Activated naive CD4-positive, alpha-beta T cell treated with anti-CD3 and anti-CD28 coated beads, Interleukin-2, amount 10 ng/mL, durations not matched to agents 7 days and 5 days (primary cell): ENCODE measurements around the gene ZBTB22.

Source experiments
- CTCF ChIA-PET: fragments of 350-600 bp; sonication (Branson Sonifier 250); formaldehyde crosslinking; loops from one replicate; lab custom pipeline; 2021; ENCODE audit warnings: antibody characterized with exemption; lab: Charles Lee
- DNase-seq: peaks from one replicate; pipeline ENCODE4 v3.0.0-alpha.2; 2020
- H3K27ac Mint-ChIP-seq: one replicate; pipeline ENCODE4 v1.8.0; 2021; ENCODE audit warnings: mild to moderate bottlenecking, moderate library complexity, mixed read lengths
- H3K27me3 Mint-ChIP-seq: one replicate; pipeline ENCODE4 v1.8.0; 2021; ENCODE audit warnings: mild to moderate bottlenecking, mixed read lengths
- H3K36me3 Mint-ChIP-seq: one replicate; pipeline ENCODE4 v1.8.0; 2021; ENCODE audit warnings: mixed read lengths
- H3K4me1 Mint-ChIP-seq: one replicate; pipeline ENCODE4 v1.8.0; 2021; ENCODE audit warnings: mixed read lengths
- H3K4me3 Mint-ChIP-seq: one replicate; pipeline ENCODE4 v1.8.0; 2021; ENCODE audit warnings: mild to moderate bottlenecking, moderate library complexity, mixed read lengths
- H3K9me3 Mint-ChIP-seq: one replicate; pipeline ENCODE4 v1.8.0; 2021; ENCODE audit warnings: mixed read lengths

Gene ZBTB22

DNA sequence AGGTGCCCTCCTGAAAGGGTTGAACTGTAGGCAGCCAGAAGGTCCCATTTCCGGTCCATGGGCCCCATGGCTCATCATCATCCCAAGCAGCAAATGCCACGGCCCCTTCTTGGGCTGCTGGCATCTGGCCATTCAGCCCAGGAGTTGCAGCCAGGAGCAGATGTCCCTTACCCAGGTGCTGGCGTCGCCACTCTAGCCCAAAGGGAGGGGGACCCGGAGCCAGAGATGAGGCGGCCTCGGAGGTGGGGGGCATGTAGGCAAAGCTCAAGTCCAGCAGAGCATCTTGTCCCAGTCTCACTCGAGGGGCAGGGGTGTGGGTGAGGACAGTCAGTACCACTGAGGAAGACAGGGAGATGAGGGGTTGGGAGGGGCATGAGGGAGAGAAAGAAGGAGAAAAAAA is 12.5 kb downstream of the ZBTB22 start:
- Mint-ChIP-seq H3K27ac (no peak overlapping the region), H3K4me1 (peaks cover 40% of the 10 kb centered on the region), H3K27me3 (no peaks in the 10 kb centered on the region)

DNA sequence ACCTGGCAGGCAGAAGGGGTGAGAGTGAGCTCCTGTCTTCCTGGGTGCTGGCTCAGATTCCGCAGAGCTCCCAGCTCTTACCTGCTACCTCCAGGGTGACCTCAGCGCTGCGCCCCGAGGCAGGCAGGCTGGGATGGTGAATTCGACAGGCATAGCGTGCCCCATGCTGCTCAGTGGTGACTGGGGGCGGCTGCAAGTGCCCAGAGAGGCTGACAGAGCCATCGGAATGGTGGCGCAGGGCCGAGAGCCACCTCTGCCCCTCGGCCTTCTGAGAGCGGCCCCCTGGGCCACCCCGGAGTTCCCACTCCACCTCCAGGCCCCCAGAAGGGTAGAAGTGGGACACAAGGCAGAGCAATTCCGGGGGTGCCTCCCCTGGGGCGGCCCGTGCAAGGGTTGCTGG is 13.3 kb downstream of the ZBTB22 start:
- Mint-ChIP-seq H3K9me3 (no peaks in the 10 kb centered on the region), H3K4me1 (peaks cover 45% of the 10 kb centered on the region), H3K27me3 (peaks cover 4% of the 10 kb centered on the region), H3K4me3 (no peak overlapping the region), H3K27ac (no peak overlapping the region), H3K36me3 (peaks cover 55% of the 10 kb centered on the region)
- CTCF ChIA-PET: no interaction called here
- DNase-seq: no peak

More for the DNA sequence above, 12.5 kb downstream of the ZBTB22 start:
- CTCF ChIA-PET: interaction anchor here (0.9 kb wide), 1 partner anchor 56 kb away, joined by 3 read pairs; no protein-coding TSS in a partner anchor
- Mint-ChIP-seq H3K4me3 (no peak overlapping the region), H3K36me3 (peaks cover 46% of the 10 kb centered on the region), H3K9me3 (no peaks in the 10 kb centered on the region)
- no peak for DNase-seq

DNA sequence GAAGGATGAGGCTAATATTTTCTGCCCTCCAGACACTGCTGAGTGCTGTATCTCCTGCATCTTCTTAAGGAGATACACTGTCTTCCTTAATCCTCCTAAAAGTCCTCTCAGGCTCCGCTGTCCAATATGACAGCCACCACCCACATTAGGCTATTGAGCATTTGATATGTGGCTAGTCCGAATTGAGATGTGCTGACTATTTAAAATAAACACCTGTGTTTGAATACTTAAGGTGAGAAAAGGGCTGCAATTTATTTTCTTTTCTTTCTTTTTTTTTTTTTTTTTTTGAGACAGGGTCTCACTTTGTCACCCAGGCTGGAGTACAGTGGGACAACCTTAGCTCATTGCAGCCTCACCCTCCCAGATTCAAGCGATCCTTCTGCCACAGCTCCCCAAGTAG is 15.7 kb downstream of the ZBTB22 start:
- Mint-ChIP-seq H3K36me3 (peaks cover 50% of the 10 kb centered on the region), H3K27me3 (peaks cover 11% of the 10 kb centered on the region), H3K27ac (peak overlapping the region; percentile 49), H3K4me3 (peak overlapping the region; percentile 35), H3K4me1 (peaks cover 42% of the 10 kb centered on the region), H3K9me3 (no peaks in the 10 kb centered on the region)
- CTCF ChIA-PET: interaction anchor here (0.9 to 3.3 kb wide), 3 partner anchors 10 to 16 kb away, joined by 6 to 32 read pairs (median 7); partner anchors contain the start of genes PFDN6, TAPBP, WDR46 and ZBTB22
- DNase-seq: no peak

DNA sequence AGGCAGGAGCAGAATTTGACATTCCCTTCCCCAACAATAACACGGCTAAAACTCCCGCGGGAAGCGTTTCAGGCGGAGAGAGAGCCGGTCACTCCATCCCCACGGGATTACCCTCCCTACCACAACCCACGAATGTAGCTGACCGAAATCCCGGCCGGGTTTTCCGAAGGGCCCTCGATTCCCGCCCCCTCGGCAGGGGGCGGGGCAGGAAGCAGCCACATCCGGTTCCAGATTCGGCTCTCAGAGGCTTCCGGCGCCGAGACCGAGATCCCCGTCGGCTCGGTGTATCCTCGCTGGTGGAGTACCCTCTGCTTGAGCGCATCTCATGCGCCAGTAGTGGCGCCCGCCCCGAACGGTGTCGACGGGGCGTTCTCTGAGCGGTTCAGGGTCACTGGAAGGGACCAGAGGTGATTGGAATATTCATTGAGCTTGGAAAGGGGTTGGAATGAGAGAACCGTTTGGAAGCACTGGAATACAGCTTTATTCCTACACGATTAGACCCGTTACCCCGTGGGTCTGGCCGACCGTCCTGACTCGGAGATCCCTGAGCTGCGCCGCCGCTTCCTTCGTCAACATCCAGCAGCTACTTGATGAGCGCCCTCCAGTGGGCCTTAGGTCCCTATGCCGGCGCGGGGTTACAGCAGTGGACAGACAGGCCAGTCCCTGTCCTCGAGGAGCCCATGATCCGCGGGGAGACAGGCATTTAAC is 18.2 kb downstream of the ZBTB22 start:
- Mint-ChIP-seq H3K9me3 (no peaks in the 10 kb centered on the region), H3K4me1 (peaks cover 51% of the 10 kb centered on the region), H3K27me3 (peaks cover 11% of the 10 kb centered on the region), H3K36me3 (peaks cover 51% of the 10 kb centered on the region), H3K4me3 (peak overlapping the region; percentile 89), H3K27ac (peak overlapping the region; percentile 100)
- CTCF ChIA-PET: interaction anchor here (0.6 to 3.3 kb wide), 11 partner anchors 9 to 50 kb away, joined by 3 to 32 read pairs (median 4); partner anchors contain the start of genes B3GALT4, PFDN6, TAPBP and WDR46
- DNase-seq: peak; percentile 96

DNA sequence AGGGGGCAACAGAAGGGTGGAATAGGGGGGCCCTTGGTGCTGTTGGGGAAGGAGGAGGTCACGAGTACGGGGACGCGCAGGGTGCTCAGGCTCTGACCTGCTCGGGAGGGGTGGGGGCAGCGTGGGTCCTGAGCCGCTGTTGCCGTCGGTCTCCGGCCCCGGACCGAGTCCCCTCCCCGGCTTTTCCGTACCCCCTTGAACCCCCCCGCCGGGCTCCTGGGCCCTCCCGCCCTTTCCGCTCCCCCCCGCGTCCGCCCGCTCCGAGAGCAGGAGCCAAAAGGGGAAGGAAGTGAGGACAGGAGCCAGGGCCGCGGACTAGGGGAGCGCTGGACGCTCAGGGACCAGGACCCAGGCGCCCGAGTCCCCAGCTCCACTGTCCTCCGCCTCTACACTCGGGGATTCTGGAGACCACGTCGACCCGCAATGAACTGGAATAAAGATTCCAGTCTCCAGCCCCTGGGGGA is 18.7 kb downstream of the ZBTB22 start, which contains the start of gene RGL2:
Gene RGL2, minus strand, starts transcription at position 170 of the 464 bp plus-strand sequence. CDS start 332 bp downstream, outside the sequence.
- peaks cover 55% of the 10 kb centered on the region for H3K36me3 Mint-ChIP-seq
- no peaks in the 10 kb centered on the region for H3K9me3 Mint-ChIP-seq
- CTCF ChIA-PET: interaction anchor here (0.7 to 3.3 kb wide), 6 partner anchors 10 to 46 kb away, joined by 3 to 32 read pairs (median 8); partner anchors contain the start of genes B3GALT4, PFDN6, TAPBP and WDR46
- peak; percentile 84 for DNase-seq
- H3K27ac Mint-ChIP-seq: peak within 1 kb of the TSS; percentile 100
- H3K4me1 Mint-ChIP-seq: peaks cover 50% of the 10 kb centered on the region
- H3K4me3 Mint-ChIP-seq: peak within 1 kb of the TSS; percentile 89
- H3K27me3 Mint-ChIP-seq: peaks cover 11% of the 10 kb centered on the region

DNA sequence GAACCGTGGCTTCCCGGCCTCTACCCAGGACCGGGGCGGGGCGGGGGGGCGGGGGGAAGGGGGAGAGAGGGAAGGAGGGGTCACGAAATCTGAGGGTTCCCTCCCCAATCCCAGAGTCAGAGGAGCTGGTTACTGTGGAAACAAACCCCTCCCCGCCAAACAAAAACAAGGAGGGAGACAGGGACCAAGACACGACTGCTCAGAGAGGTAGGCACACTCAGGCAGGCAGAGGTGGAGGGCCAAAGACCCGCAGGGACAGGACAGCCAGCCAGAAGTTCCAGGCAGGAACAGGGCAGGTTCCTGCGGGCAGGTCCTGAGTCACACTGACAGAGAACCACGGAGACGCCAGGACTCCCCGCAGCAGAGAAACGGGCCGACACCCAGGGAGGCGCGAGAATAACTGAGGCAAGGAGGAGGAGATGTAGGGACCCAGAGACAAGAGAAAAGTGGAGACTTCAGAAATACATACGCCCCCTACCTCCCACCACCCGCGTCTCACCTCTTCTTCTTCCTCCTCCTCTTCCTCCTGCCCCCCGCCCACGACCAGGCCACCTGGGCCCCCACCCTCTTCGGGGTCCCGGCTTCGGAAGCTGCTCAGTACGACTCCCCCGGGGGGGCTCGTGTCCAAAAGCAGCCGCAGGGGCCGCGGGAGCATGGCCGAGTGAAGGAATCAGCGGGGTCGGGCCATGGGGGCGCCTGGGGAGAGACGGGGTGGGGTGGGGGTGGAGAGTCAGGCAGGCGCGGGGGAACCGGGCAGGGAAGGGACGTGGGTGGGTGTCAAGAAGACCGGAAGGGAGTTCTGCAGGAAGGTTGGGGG is 19.4 kb downstream of the ZBTB22 start:
- H3K4me1 Mint-ChIP-seq: peaks cover 47% of the 10 kb centered on the region
- no peaks in the 10 kb centered on the region for H3K9me3 Mint-ChIP-seq
- H3K36me3 Mint-ChIP-seq: peaks cover 51% of the 10 kb centered on the region
- peaks cover 11% of the 10 kb centered on the region for H3K27me3 Mint-ChIP-seq
- CTCF ChIA-PET: interaction anchor here (1.5 kb wide), 1 partner anchor 47 kb away, joined by 10 read pairs; no protein-coding TSS in a partner anchor
- peak overlapping the region; percentile 100 for H3K27ac Mint-ChIP-seq
- DNase-seq: peak; percentile 85
- peak overlapping the region; percentile 89 for H3K4me3 Mint-ChIP-seq

DNA sequence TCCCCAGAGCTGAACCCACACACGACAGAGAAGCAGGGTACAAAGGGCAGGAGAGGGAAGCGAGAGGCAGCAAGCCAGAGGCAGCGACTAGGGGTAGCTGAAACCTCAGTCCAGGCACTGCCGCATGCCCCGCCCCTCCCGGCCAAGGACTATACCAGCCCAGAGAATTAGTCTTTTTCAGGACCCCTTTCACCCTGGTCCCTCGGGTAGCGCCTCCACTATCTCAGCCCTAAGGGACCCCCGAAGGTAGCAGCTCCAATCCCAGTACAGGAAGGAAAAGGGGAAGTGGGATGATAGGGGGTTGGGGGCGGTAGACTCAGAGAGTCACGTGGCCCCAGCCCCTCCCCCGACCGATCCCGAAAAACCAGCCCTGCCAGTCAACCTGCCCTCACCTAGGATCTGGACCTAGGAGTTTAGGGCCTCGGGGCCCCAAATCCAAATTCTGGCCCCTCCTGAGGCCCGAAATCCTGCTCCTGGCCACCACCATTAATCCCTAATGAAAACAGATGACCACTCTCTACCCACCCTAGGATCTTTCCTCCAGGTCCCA is 20.1 kb downstream of the ZBTB22 start:
- no peak for DNase-seq
- peaks cover 54% of the 10 kb centered on the region for H3K36me3 Mint-ChIP-seq
- H3K4me1 Mint-ChIP-seq: peaks cover 47% of the 10 kb centered on the region
- CTCF ChIA-PET: no interaction called here
- peak overlapping the region; percentile 52 for H3K27ac Mint-ChIP-seq
- H3K27me3 Mint-ChIP-seq: peaks cover 11% of the 10 kb centered on the region
- H3K4me3 Mint-ChIP-seq: peak overlapping the region; percentile 89
- no peaks in the 10 kb centered on the region for H3K9me3 Mint-ChIP-seq

DNA sequence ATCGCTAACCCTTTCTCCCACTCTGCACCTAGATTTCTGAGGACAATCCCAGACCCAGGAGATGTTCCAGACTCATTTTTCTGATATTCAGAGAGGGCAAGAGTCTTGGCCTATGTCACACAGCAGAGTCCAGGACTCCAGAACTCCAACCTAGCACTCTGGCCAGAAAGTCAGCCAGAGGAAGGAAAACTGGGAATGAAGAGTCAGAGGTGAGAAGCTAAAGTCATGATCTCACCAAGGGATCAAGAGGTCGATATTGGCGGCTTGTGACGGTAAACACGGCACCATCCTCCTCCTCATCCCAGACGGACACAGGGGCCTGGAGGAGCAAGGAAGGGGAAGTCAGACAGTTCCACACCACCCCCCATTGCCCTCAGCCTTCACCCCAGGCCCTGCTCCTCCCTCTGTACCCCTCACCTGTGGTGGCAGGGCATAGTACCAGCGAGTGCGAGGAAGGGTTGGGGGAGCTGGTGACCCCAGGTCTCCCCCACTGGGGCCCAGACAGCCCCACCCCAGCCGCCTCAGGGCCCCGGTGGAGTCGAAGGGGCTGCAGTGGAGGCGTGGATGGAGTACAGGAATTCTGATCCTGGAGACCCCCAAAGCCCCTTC is 20.6 kb downstream of the ZBTB22 start:
- no peak for DNase-seq
- peak overlapping the region; percentile 89 for H3K4me3 Mint-ChIP-seq
- no peaks in the 10 kb centered on the region for H3K9me3 Mint-ChIP-seq
- peak overlapping the region; percentile 52 for H3K27ac Mint-ChIP-seq
- H3K4me1 Mint-ChIP-seq: peaks cover 47% of the 10 kb centered on the region
- H3K27me3 Mint-ChIP-seq: peaks cover 11% of the 10 kb centered on the region
- CTCF ChIA-PET: no interaction called here
- H3K36me3 Mint-ChIP-seq: peaks cover 56% of the 10 kb centered on the region

DNA sequence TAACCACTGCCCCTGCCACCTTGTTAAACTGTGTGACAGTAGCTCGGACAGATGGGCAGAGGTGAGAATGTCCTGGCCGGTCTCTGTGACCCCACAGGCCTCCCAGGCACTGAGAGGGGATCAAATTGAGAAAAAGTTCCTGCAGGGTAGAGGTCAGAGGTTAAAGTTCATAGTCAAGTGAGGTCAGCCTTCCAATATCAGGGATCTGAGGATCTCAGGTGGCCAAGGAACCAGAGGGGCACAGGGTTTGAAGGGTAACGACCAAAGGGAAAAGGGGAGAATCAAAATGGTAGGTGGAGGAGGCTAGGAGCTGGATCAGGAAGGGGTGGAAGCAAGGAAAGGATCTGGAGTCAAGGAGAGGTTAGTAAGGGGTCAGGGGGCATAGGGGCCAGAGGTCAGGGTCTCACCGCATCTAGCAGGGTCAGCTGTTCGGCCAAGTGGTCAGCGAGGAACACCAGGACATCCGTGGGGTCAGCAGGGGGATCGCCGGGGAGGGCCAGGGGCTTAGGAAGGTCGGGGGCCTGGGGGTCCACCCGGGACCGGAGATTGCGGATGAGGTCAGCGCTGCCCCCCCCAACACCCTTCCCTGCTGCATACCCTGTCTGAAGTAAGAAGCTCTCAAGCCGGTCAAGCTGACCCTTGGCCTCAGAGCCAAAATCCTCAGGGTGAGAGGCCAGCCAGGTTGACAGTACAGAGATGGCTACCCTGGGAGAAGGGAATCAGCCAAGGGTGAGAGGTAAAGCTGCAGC is 21.7 kb downstream of the ZBTB22 start:
- Mint-ChIP-seq H3K27ac (peak overlapping the region; percentile 77), H3K4me3 (peak overlapping the region; percentile 19), H3K36me3 (peaks cover 53% of the 10 kb centered on the region), H3K9me3 (no peaks in the 10 kb centered on the region), H3K4me1 (peaks cover 43% of the 10 kb centered on the region), H3K27me3 (peaks cover 11% of the 10 kb centered on the region)
- no peak for DNase-seq
- CTCF ChIA-PET: no interaction called here

DNA sequence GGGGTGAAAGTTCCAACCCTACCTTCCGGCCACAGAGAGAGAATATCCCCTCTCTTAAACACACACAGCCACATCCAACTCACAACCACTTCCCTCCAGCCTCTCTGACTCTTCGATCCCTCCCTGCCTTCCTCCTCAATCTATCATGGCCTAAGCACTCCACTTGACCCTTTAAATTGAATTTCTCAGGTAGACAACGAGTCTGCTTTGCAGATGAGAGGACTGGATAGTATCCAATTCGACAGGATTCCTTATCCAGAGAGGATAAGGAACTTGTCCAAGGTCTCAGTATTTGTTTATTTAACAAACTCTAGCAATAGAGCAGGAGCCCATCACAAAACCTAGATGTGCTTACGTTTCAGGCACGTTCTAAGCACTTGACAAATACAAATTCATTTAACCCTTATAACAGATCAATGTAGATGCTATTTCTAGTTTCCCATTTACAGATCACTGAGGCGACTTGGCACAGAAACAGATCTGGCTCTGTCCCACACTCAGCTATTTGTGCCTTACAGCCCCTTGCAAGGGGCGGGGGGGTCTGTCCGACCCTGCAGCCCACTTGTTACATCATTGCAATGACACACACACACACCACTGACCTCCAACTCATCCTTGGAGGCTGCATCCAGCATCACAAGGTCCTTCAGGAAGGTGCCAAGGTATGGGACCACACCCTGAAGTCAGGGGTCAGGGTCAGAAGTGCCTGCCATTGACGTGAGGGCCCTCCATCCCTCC is 23.3 kb downstream of the ZBTB22 start:
- no peaks in the 10 kb centered on the region for H3K9me3 Mint-ChIP-seq
- no peak overlapping the region for H3K4me3 Mint-ChIP-seq
- DNase-seq: no peak
- no peak overlapping the region for H3K27ac Mint-ChIP-seq
- CTCF ChIA-PET: no interaction called here
- peaks cover 44% of the 10 kb centered on the region for H3K4me1 Mint-ChIP-seq
- peaks cover 45% of the 10 kb centered on the region for H3K36me3 Mint-ChIP-seq
- H3K27me3 Mint-ChIP-seq: peaks cover 8% of the 10 kb centered on the region

DNA sequence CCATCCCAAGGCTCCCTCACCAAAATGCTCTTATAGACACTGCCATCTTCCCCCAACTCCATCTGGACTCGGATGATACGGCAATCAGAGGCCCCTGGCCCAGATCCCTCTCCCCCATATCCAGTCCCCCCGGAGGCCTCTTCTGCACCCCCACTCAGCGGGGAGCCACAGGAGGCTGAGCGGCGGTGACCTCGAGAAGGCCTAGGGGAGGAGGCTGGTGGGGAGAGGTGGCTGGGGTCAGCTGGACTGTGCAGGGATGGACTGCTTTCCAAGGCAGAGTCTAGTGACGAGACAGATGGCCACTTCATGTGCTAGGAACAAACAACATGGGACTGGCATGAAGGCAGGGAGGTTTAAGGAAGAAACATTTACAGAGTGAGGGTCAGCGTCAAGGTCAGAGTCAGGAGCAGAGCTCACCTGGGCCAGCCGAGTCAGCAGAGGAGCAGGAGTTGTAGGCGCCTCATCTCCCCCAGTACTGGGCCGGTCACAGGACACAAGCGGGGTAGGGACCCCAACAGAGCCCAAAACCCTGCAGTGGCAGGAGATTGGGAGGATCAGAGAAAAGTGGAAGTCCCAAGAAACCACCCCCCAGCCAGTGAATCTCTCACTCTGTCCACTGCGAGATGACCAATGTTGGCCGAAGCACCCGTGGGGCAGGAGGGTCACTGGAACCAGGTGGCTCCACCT is 24.4 kb downstream of the ZBTB22 start:
- CTCF ChIA-PET: no interaction called here
- peaks cover 3% of the 10 kb centered on the region for H3K27me3 Mint-ChIP-seq
- H3K9me3 Mint-ChIP-seq: no peaks in the 10 kb centered on the region
- peaks cover 49% of the 10 kb centered on the region for H3K4me1 Mint-ChIP-seq
- DNase-seq: no peak
- no peak overlapping the region for H3K4me3 Mint-ChIP-seq
- H3K27ac Mint-ChIP-seq: no peak overlapping the region
- H3K36me3 Mint-ChIP-seq: peaks cover 46% of the 10 kb centered on the region

DNA sequence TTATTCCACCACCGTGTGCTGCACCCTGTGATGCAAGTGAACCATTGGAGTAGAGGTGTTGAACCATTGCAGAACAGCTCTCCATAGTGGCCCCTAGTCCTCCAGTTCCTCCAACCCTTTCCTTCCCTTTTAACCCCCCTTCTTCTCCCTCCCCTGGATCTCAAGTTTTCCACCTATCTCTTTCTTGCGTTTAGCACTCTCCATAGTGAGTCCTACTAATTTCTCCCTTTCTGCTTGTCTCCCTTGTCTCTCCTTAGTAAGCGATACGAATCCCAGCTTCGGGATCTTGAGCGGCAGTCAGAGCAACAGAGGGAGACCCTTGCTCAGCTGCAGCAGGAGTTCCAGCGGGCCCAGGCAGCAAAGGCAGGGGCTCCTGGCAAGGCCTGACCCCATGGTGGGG is 27.1 kb downstream of the ZBTB22 start:
- no peak for DNase-seq
- CTCF ChIA-PET: interaction anchor here (0.9 to 1.2 kb wide), 2 partner anchors 12 to 40 kb away, joined by 3 to 4 read pairs; no protein-coding TSS in a partner anchor
- H3K36me3 Mint-ChIP-seq: peaks cover 50% of the 10 kb centered on the region
- H3K4me1 Mint-ChIP-seq: peaks cover 45% of the 10 kb centered on the region
- no peaks in the 10 kb centered on the region for H3K27me3 Mint-ChIP-seq
- H3K9me3 Mint-ChIP-seq: no peaks in the 10 kb centered on the region
- H3K27ac Mint-ChIP-seq: peak overlapping the region; percentile 12
- H3K4me3 Mint-ChIP-seq: peak overlapping the region; percentile 88
